Left lobe of liver (tissue), 2 donors: ENCODE measurements around the gene PGP. TPM values are rescaled to one million over a fixed set of nuclear protein-coding genes. Genes with fewer than 3 reads are reported as not detected.
"Not testable (repeated sequence)": the region's sequence is repeated elsewhere in the genome, so short reads cannot be mapped to it uniquely, and the experiment has no call there.

Source experiments
- ATAC-seq: fragments of 200-7000 bp; cut with Tn5 transposase; one replicate; pipeline ENCODE4 v1.9.1; 2020; ENCODE audit warnings: mild to moderate bottlenecking, moderate library complexity
- DNase-seq: peaks from one replicate; pipeline ENCODE4 v3.0.0-alpha.2; 2020; ENCODE audit warnings: low spot score
- total RNA-seq: library from RNA; stranded (reverse); gene quantifications from one replicate; pipeline ENCODE4 v1.2.1, GENCODE V29; 2021
- donor health status: DM: no; HTN: no; CAD: no; lungs with moderate emphysema.
- donor health status: DM: no; HTN: yes; CAD: no.

PGP gene
- 7.5 TPM for total RNA-seq

- DNase-seq = no peak
- ATAC-seq = peak; percentile 88
Measured at GRCh38 chr16:2214719-2214968, at the start of gene PGP. PGP (minus strand) TSS chr16:2214840; CDS start chr16:2214777, 63 bp downstream.

GRCh38 chr16:2263026-2263425, 48.4 kb upstream of the PGP start:
- ATAC-seq, DNase-seq: not testable (repeated sequence)

GRCh38 chr16:2260250-2260649, 45.6 kb upstream of the PGP start:
- no peak for DNase-seq
- no peak for ATAC-seq

GRCh38 chr16:2258530-2258929, 43.9 kb upstream of the PGP start:
- not testable (repeated sequence) for ATAC-seq, DNase-seq

- DNase-seq (no peak), ATAC-seq (no peak)
Measured at GRCh38 chr16:2257726-2258125, 43.1 kb upstream of the PGP start.

- DNase-seq (no peak), ATAC-seq (no peak)
Measured at GRCh38 chr16:2256531-2257140, 42.0 kb upstream of the PGP start.

- ATAC-seq (peak; percentile 51), DNase-seq (peak; percentile 67)
Measured at GRCh38 chr16:2253293-2253692, 38.7 kb upstream of the PGP start.

- ATAC-seq (no peak), DNase-seq (no peak)
Measured at GRCh38 chr16:2252806-2253148, 38.1 kb upstream of the PGP start.

GRCh38 chr16:2251296-2252111, 36.9 kb upstream of the PGP start, which contains the start of gene ECI1:
ECI1 (minus strand) TSS chr16:2251587; CDS start chr16:2251566, 21 bp downstream.
- DNase-seq (peak; percentile 98), ATAC-seq (peak; percentile 92)

GRCh38 chr16:2250652-2251295, 36.1 kb upstream of the PGP start:
- ATAC-seq = peak; percentile 4

GRCh38 chr16:2246301-2246885, 31.8 kb upstream of the PGP start:
- no peak for DNase-seq

More at GRCh38 chr16:2250652-2251295, 36.1 kb upstream of the PGP start:
- DNase-seq = peak; percentile 70

GRCh38 chr16:2244926-2245795, 30.5 kb upstream of the PGP start:
- ATAC-seq (no peak), DNase-seq (no peak)

More at GRCh38 chr16:2246301-2246885, 31.8 kb upstream of the PGP start:
- ATAC-seq = no peak

- ATAC-seq = no peak
- DNase-seq = no peak
Measured at GRCh38 chr16:2244301-2244700, 29.7 kb upstream of the PGP start.

- ATAC-seq (no peak), DNase-seq (no peak)
Measured at GRCh38 chr16:2243781-2244180, 29.1 kb upstream of the PGP start.

- ATAC-seq (no peak), DNase-seq (no peak)
Measured at GRCh38 chr16:2243031-2243528, 28.4 kb upstream of the PGP start.

- no peak for DNase-seq
- no peak for ATAC-seq
Measured at GRCh38 chr16:2242598-2242997, 28.0 kb upstream of the PGP start.

- ATAC-seq, DNase-seq: not testable (repeated sequence)
Measured at GRCh38 chr16:2240331-2240730, 25.7 kb upstream of the PGP start.

- no peak for DNase-seq
Measured at GRCh38 chr16:2238838-2239675, 24.4 kb upstream of the PGP start.

GRCh38 chr16:2238150-2238837, 23.7 kb upstream of the PGP start:
- ATAC-seq = peak; percentile 35
- DNase-seq = no peak

More at GRCh38 chr16:2238838-2239675, 24.4 kb upstream of the PGP start:
- ATAC-seq = peak; percentile 49
